DMS79 treated with DMSO at 0.1 percent for 48 hours (cell line): ENCODE results near the gene GNA14.
"Not testable (repeated sequence)": the region's sequence is repeated elsewhere in the genome, so short reads cannot be mapped to it uniquely, and the experiment has no call there.

Experiments used
- DNase-seq: peaks from one replicate; lab custom pipeline; 2025; lab: John Stamatoyannopoulos, UW

The GNA14 gene

GRCh38 chr9:77588271-77588937 is 59.7 kb downstream of the GNA14 start:
- DNase-seq: no peak

DNA sequence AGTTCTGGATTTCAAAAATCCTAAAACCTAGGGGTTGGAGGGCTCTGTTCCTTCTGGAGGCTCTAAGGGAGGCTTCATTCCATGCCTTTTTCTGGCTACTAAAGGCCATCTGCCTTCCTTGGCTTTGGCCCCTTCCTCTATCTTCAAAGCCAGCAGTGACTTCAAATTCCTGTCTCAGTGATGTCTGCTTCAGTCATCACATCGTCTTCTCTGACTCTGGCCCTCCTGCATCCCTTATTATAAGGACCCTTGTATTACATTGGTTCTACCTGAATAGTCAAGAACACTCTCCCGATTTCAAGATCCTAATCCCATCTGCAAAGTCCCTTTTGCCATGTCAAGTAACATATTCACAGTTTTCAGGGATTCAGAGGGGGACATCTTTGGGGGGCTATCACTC is 60.3 kb downstream of the GNA14 start:
- no peak for DNase-seq

DNA sequence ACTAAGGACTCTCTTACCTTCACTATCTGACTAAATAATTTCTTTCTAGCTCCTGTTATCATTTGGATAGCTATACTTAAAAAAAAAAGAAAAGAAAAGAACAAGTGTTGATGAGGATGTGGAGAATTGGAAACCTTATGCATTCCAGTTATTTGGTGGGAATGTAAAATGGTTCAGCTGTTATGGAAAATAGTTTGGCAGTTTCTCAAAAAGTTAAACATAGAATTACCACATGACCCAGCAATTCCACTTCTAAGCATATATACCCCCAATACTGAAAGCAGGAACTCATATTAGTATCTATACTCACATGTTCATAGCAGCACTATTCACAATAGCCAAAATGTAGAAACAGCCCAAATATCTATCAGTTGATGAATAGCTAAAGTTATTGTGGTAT is 61.1 kb downstream of the GNA14 start:
- DNase-seq: no peak

- DNase-seq: no peak
These were observed 61.5 kb downstream of the GNA14 start for GRCh38 chr9:77586591-77586990.

GRCh38 chr9:77585335-77585786 is 62.8 kb downstream of the GNA14 start:
- no peak for DNase-seq

DNA sequence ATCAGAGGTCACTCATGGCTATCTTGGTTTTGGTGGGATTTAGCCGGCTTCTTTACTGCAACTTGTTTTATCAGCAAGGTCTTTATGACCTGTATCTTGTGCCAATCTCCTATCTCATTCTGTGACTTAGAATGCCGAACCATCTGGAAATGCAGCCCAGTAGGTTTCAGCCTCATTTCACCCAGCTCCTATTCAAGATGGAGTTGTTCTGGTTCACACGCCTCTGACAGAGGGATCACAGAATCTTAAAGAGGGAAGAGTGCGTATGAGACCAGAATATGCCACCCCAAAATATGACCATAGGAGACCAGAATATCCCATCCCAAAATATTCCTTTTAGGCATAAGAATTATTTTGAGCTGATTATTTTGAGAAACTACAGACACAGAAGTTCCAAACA is 63.2 kb downstream of the GNA14 start:
- DNase-seq: not testable (repeated sequence)

DNA sequence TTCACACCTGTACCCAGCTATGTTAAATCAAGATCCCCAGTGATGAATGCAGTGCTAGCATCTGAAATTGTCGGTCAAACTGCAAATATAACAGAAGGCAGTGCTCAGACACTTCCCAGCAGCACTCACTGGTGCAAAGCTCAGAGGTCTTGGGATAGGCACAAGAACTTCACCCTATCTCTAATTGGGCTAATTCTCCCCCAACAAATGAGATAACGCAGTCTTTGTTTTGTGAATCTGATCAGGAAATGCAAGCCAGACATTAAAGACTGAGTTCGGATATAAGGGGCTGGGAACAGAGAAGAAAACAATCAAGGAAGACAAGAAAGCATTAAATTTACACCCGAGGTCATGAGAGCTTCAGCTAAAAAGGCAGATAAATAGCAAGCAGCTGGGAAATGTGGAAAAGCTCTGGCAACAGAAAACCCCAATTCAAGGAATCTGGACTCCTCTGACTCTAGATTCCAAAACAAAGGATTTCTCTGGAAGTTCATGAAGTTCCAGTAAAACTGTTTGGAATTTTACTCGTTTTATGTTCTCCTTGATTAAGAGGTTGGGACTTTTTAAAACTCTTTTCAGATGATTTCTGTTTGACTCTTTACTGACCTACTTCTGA is 65.1 kb downstream of the GNA14 start:
- no peak for DNase-seq

- no peak for DNase-seq
These were observed 65.6 kb downstream of the GNA14 start for GRCh38 chr9:77582525-77582924.

GRCh38 chr9:77575785-77576184 is 72.3 kb downstream of the GNA14 start:
- no peak for DNase-seq

- peak; percentile 6 for DNase-seq
These were observed 78.8 kb downstream of the GNA14 start for GRCh38 chr9:77569335-77569734.

DNA sequence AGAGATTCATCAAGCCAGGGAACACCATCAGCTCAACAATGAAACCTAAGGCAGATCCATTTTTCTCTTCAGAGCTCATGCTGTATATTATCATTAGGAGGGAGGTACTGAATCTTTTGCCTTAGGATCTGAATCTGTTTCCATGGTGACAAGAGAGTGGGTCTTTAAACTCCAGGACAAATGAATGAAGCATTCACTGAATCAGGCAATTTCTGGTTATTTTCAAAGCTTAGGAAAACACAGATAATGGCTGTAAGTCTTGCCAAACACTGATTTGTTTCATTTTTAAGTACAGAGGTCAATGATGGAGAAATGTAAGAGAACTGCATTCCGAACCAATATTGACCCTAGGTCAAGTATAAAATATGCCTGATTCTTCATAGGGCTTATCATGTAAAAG is 84.9 kb downstream of the GNA14 start:
- DNase-seq: no peak

- DNase-seq: no peak
These were observed 85.9 kb downstream of the GNA14 start for GRCh38 chr9:77562019-77562748.

- DNase-seq: no peak
These were observed 86.6 kb downstream of the GNA14 start for GRCh38 chr9:77561331-77562018.

GRCh38 chr9:77556396-77556795 is 91.7 kb downstream of the GNA14 start:
- no peak for DNase-seq

GRCh38 chr9:77554586-77555105 is 93.5 kb downstream of the GNA14 start:
- no peak for DNase-seq

DNA sequence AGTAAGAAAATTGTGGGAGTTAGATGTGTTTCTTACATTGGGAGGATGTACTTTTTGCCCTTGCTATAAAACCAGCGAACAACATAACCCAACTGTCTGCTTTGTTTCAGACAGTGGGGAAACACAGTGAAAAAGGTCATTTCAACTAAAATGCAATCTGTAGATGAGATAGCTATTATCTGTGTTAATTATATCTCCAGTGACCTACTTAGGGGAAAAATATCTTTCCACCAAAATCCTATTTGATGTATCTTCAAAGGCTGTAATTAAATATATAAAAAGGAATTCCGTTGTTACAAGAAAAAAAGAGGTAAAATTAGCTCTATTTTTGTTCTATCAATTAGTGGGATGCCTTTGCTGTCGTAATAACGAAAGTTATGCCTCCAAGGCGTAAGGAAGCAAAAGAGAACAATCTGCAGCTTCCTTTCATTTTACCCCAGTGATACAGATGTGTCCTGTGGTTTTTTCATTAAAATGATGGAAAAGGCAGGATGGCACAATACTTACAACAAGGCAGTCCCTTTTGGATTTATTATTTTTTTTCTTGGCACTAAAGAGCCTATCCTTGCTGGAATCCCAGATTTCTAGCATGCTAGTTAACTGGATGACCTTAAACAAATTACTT is 100.9 kb downstream of the GNA14 start:
- DNase-seq: no peak

- no peak for DNase-seq
These were observed 101.7 kb downstream of the GNA14 start for GRCh38 chr9:77546376-77546950.

DNA sequence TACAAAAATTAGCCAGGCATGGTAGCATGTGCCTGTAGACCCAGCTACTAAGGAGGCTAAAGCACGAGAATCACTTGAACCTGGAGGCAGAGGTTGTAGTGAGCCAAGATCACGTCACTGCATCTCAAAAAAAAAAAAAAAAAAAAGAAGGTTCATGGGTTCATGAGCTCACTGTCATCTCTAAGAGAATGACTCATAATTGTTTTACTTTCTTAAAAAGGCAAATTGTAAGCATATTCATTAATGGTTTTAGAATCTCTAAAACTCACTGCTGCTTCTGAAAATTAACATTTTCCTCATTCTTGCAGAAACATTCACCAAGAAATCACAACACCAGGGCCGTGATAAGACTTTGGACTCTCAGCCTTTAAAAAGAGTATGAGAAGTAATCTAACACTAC is 103.6 kb downstream of the GNA14 start:
- no peak for DNase-seq

DNA sequence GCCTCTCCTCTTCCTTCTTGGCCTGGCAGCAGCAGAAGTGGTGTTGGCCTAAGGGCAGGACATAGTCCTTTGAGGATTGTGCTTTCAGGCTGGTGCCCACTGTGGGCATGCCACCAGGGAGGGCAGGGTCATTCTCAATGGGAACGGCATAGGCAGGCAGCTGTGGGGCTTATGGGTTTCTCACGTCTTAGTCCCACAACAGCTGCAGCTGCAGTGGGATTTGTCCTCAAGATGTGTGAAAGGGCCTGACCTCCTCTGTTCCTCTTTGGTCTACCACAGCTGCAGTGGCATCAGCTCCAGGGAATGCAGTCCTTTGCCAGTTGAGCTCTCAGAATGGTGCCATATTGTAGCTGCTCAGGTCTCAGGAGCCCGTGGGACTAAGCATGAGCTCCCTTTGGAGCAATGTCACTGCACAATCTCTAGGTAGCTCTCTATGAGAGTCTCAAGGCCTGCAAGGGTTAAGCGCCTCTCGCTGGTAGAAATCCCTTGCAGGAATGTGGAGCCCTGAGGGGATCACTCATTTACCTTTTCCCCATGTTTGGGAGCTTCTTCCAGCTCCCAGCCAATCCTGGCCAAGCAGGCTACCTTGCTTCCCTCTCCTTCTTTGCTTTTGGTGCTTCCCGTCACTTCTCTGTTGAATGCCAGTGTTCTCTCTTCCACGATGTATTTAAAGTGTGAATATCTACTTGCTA is 104.8 kb downstream of the GNA14 start:
- DNase-seq: no peak

GRCh38 chr9:77541600-77541999 is 106.5 kb downstream of the GNA14 start:
- no peak for DNase-seq

DNA sequence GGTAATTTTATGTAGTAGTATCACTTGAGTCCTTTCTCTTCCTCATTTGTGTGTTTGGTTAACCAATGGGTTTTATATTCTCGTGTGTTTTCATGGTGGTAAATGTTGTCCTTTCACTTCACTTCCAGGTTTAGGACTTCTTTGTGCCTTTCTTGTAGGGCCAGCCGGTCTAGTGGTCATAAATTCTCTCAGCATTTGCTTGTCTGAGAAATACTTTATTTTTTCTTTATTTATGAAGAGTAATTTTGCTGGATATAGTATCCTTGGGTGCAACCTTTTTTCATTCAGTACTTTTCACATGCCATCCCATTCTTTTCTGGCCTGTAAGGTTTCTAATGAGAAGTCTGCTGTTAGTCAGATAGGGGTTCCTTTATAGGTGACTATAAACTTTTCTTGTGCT is 107.1 kb downstream of the GNA14 start:
- DNase-seq: no peak
